NOMO-1 treated with DMSO at 0.1 percent for 48 hours (cell line): ENCODE data around the gene PTH1R.

Source experiments
- DNase-seq: peaks from one replicate; lab custom pipeline; 2025; ENCODE audit not compliant: unreplicated experiment; lab: John Stamatoyannopoulos, UW

Gene PTH1R

GRCh38 chr3:46849686-46850467 lies 27.6 kb upstream of the PTH1R start:
- no peak for DNase-seq

GRCh38 chr3:46850468-46850779 lies 27.1 kb upstream of the PTH1R start:
- no peak for DNase-seq

- no peak for DNase-seq
Measured at GRCh38 chr3:46851364-46852333, 25.9 kb upstream of the PTH1R start.

GRCh38 chr3:46852334-46852720 lies 25.2 kb upstream of the PTH1R start:
- no peak for DNase-seq

GRCh38 chr3:46852839-46853355 lies 24.6 kb upstream of the PTH1R start:
- DNase-seq, result no peak

GRCh38 chr3:46853441-46854415 lies 23.8 kb upstream of the PTH1R start:
- DNase-seq, result no peak

GRCh38 chr3:46854555-46854991 lies 22.9 kb upstream of the PTH1R start:
- no peak for DNase-seq

- DNase-seq, result no peak
Measured at GRCh38 chr3:46856576-46857471, 20.7 kb upstream of the PTH1R start.

- no peak for DNase-seq
Measured at GRCh38 chr3:46857485-46858341, 19.8 kb upstream of the PTH1R start.

GRCh38 chr3:46858456-46858855 lies 19.1 kb upstream of the PTH1R start:
- DNase-seq, result no peak

GRCh38 chr3:46859001-46859710 lies 18.4 kb upstream of the PTH1R start:
- DNase-seq, result no peak

- DNase-seq, result peak; percentile 13
Measured at GRCh38 chr3:46860017-46860809, 17.3 kb upstream of the PTH1R start.

GRCh38 chr3:46860810-46861604 lies 16.5 kb upstream of the PTH1R start:
- DNase-seq, result no peak

GRCh38 chr3:46861605-46862368 lies 15.7 kb upstream of the PTH1R start:
- no peak for DNase-seq

- no peak for DNase-seq
Measured at GRCh38 chr3:46862369-46863025, 15.0 kb upstream of the PTH1R start.
